NCI-H2107 treated with DMSO at 0.1 percent for 48 hours (cell line): Measurements from ENCODE around the gene CLCA1.

Experiments used
- DNase-seq: peaks from one replicate; lab custom pipeline; 2025; ENCODE audit not compliant: unreplicated experiment; lab: John Stamatoyannopoulos, UW

The CLCA1 gene

GRCh38 chr1:86541859-86542258 is 73.1 kb downstream of the CLCA1 start:
- no peak for DNase-seq

- no peak for DNase-seq
Observed at GRCh38 chr1:86542631-86543030, 73.9 kb downstream of the CLCA1 start.

DNA sequence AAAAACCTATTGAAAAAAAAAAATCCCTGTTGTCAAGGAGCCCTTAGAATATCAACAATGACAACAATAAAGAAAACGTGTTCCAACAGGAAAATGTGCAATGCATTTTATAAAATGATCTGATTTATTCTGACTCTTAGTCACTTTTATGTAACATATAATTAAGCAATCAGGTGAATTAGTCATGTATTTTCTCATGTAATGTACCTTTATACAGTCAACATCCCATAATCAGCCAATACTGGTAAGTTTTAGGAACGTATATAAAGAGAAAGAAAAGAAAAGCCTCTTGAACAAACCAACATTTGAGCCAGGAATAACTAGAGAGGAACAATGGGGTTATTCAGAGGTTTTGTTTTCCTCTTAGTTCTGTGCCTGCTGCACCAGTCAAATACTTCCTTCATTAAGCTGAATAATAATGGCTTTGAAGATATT is 78.1 kb downstream of the CLCA1 start, which contains the start of gene CLCA4:
Gene CLCA4 (plus strand): TSS at position 292 of the 435 bp plus-strand sequence. CDS start 42 bp downstream, at position 334.
- no peak for DNase-seq

DNA sequence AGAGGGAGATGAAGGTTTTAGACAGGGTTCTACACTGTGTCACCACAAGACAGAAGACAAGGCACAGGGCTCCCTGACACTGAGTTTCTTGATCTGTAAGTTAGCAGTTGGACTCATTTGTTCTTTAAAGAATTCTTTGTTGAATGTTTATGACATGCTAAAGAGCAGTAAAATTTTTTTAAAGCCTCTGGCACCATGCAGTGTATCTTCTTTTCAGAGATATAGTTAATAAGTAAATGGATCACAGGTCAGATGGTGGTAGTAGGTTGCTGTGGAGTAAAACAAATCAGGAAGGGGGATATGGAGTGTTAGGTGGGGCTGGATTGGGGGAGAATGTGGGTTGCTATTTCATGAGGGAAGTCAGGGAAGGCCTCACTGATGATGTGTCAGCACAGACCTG is 80.1 kb downstream of the CLCA1 start:
- DNase-seq: no peak
